T-helper 17 cell (primary cell): Measurements from ENCODE around the gene RASAL2. TPM values are rescaled to one million over a fixed set of nuclear protein-coding genes. Genes with fewer than 3 reads are reported as not detected.
"Not testable (repeated sequence)": the region's sequence is repeated elsewhere in the genome, so short reads cannot be mapped to it uniquely, and the experiment has no call there.

Experiments
- ATAC-seq: fragments of 150-1000 bp; cut with Tn5 transposase; 2 replicates; pipeline ENCODE4 v1.10.0; 2021; ENCODE audit warnings: mild to moderate bottlenecking, moderate library complexity
- DNase-seq, 3 donors: peaks; one replicate each; pipeline versions ENCODE4 v3.0.0 to v3.0.0-alpha.2; 2020 to 2021
- H3K9me3 ChIP-seq: one replicate; pipeline ENCODE4 v1.7.0; 2013; ENCODE audit warnings: low read length, mild to moderate bottlenecking; ENCODE audit not compliant: control insufficient read depth, poor library complexity, severe bottlenecking
- H3K27ac Mint-ChIP-seq: one replicate; pipeline ENCODE4 v1.8.0; 2022; ENCODE audit warnings: mild to moderate bottlenecking, moderate library complexity, mixed read lengths
- H3K27me3 Mint-ChIP-seq: one replicate; pipeline ENCODE4 v1.8.0; 2022; ENCODE audit warnings: mixed read lengths
- H3K36me3 Mint-ChIP-seq: one replicate; pipeline ENCODE4 v1.8.0; 2022; ENCODE audit warnings: low read depth, mixed read lengths
- H3K4me1 Mint-ChIP-seq: one replicate; pipeline ENCODE4 v1.8.0; 2022; ENCODE audit warnings: mild to moderate bottlenecking, mixed read lengths
- H3K4me3 Mint-ChIP-seq: one replicate; pipeline ENCODE4 v1.8.0; 2022; ENCODE audit warnings: mild to moderate bottlenecking, moderate library complexity, mixed read lengths
- total RNA-seq, 4 donors: library from RNA in 2 of 4; stranded (reverse) in 2 of 4; gene quantifications; one replicate each; pipeline ENCODE4 v1.2.3 and lab custom pipeline; 2022 to 2026

Gene RASAL2
- total RNA-seq, 2 donors from 2014 or later: 0.07 to 0.29 TPM

DNA sequence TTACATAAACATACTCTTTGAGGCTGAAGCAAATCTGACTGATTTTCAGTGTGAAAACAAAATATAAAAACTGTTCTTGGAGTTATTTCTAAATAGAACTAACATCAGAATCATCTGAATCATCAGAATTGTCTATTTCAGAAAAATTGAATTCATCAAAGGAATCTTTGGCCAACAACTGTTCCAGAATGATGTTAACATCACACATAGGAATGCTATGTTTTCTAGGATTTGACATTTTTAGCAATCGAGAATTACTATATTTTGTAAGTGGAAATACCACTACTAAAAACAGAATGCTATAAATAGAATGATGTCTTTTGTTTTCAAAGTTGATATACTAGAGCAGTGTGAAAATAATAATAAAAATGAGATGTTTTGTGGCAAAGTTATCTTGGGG lies 258.0 kb downstream of the RASAL2 start:
- not testable (repeated sequence) for H3K36me3 Mint-ChIP-seq, H3K27me3 Mint-ChIP-seq, H3K4me3 Mint-ChIP-seq, H3K9me3 ChIP-seq, ATAC-seq, DNase-seq, H3K4me1 Mint-ChIP-seq, H3K27ac Mint-ChIP-seq

DNA sequence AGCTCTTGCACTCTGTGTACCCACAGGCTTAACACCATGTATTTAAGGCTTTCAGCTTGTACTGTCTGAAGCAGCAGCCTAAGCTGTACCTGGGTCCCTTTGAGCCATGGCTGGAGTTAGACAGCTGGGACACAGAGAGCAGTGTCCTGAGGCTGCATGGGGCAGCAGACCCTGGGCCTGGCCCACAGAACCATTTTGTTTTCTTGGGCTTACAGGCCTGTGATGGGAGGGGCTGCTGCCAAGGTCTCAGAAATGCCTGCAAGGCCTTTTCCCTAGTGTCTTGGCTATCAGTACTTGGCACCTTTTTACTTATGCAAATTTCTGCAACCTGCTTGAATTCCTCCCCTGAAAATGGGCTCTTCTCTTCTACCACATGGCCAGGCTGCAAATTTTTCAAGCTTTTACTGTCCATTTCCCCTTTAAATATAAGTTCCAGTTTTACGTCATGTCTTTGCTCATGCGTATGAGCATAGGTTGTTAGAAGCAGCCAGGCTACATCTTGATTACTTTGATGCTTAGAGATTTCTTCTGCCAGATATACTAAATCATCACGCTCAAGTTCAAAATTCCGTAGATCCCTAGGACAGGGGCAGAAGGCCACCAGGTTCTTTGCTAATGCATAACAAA lies 259.0 kb downstream of the RASAL2 start:
- H3K4me3 Mint-ChIP-seq: no peak overlapping the region
- no peaks in the 10 kb centered on the region for H3K4me1 Mint-ChIP-seq
- DNase-seq (no peak), ATAC-seq (no peak)
- no peak overlapping the region for H3K27ac Mint-ChIP-seq
- no peaks in the 10 kb centered on the region for H3K27me3 Mint-ChIP-seq
- no peaks in the 10 kb centered on the region for H3K9me3 ChIP-seq
- no peaks in the 10 kb centered on the region for H3K36me3 Mint-ChIP-seq

DNA sequence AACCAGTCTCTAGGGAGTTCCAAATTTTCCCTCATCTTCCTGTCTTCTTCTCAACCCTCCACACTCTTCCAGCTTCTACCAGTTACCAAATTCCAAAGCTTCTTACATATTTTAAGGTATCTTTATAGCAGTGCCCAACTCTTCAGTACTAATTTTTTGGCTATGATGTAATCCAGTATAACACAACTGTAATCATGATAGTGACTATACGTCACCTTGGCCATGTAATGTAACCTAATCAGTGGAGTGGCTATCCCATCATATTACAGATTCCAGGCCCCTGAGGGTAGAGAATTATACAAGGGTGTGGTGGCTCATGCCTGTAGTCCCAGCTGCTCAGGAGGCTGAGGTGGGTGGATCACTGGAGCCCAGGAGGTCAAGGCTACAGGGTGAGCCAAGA lies 259.6 kb downstream of the RASAL2 start:
- no peaks in the 10 kb centered on the region for H3K36me3 Mint-ChIP-seq
- ATAC-seq (no peak), DNase-seq (no peak)
- no peak overlapping the region for H3K27ac Mint-ChIP-seq
- H3K27me3 Mint-ChIP-seq: no peaks in the 10 kb centered on the region
- H3K4me1 Mint-ChIP-seq: no peaks in the 10 kb centered on the region
- no peak overlapping the region for H3K4me3 Mint-ChIP-seq
- no peaks in the 10 kb centered on the region for H3K9me3 ChIP-seq

DNA sequence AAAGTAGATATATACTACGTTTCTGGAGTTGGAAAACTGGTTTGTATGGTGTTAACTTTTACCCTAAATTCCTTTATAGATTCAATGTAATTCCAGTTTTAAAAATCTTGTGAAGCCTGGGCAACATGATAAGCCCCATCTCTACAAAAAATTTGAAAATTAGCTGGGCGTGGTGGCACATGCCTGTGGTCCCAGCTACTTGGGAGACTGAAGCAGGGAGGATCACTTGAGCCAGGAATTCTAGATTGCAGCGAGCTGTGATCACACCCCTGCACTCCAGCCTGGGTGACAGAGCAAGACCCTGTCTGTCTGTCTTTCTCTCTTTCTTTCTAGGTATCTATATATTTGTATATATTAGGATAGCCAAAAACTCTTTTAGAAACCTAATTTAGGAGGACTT lies 260.9 kb downstream of the RASAL2 start:
- no peak for DNase-seq
- no peak overlapping the region for H3K27ac Mint-ChIP-seq
- H3K4me3 Mint-ChIP-seq: no peak overlapping the region
- H3K9me3 ChIP-seq: no peaks in the 10 kb centered on the region
- H3K36me3 Mint-ChIP-seq: no peaks in the 10 kb centered on the region
- no peak for ATAC-seq
- H3K27me3 Mint-ChIP-seq: no peaks in the 10 kb centered on the region
- H3K4me1 Mint-ChIP-seq: no peaks in the 10 kb centered on the region

DNA sequence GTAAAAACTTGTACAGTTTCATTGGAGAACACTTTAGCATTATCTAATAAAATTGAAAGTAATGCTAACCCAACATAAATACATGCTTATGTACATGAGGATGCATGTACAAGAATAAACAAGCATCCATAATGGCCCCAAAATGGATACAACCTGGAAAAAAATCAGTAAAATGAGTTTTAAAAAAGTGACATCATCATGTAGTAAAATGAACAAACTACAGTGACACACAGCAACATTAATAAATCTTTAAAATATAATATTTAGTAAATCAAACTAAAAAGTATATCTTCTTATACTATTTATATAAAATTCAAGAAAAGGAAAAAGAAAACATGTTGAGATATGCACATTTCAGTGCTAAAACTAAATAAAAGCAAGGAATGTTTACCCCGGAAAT lies 262.4 kb downstream of the RASAL2 start:
- Mint-ChIP-seq H3K27ac (no peak overlapping the region), H3K4me3 (no peak overlapping the region), H3K4me1 (no peaks in the 10 kb centered on the region), H3K27me3 (no peaks in the 10 kb centered on the region), H3K36me3 (no peaks in the 10 kb centered on the region)
- H3K9me3 ChIP-seq: no peaks in the 10 kb centered on the region
- ATAC-seq (no peak), DNase-seq (no peak)

DNA sequence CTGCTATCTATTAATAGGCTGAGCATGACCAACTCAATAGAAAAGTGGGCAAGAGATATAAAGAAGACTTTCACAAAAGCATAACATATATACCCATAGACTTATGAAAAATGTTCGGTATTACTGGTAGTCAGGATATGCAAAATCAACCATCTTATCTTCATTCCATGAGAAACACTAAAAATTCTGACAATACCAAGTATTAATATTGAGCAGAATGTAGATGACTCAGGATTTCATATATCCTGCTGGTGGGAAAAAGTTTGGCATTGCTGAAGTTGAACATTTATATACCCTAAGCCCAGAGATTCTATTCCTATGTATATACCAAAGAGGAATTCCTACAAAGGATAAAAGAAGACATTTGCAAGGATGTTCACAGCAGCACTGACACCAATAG lies 264.6 kb downstream of the RASAL2 start:
- ATAC-seq (no peak), DNase-seq (no peak)
- no peaks in the 10 kb centered on the region for H3K9me3 ChIP-seq
- Mint-ChIP-seq H3K4me1 (no peaks in the 10 kb centered on the region), H3K4me3 (no peak overlapping the region), H3K27ac (no peak overlapping the region), H3K27me3 (no peaks in the 10 kb centered on the region), H3K36me3 (no peaks in the 10 kb centered on the region)

DNA sequence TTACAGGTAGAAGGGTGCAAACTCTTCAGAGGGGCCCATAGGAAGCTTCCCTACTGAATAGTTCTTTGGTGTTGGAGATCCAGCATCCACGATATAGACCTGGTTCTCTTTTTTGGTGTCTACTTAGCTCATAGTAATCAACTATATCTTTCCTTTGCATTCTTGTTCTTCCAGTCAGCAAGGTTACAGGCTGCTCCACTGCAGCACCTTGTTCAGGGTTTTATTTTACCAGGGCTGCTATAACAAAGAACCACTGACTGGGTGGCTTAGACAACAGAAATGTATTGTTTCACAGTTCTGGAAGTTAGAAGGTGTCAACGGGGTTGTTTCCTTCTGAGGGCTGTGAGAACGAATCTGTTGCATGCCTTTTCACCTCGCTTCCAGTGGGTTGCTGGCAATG lies 266.5 kb downstream of the RASAL2 start:
- DNase-seq (no peak), ATAC-seq (no peak)
- H3K4me1 Mint-ChIP-seq: no peaks in the 10 kb centered on the region
- no peak overlapping the region for H3K4me3 Mint-ChIP-seq
- H3K9me3 ChIP-seq: no peaks in the 10 kb centered on the region
- H3K27ac Mint-ChIP-seq: no peak overlapping the region
- no peaks in the 10 kb centered on the region for H3K36me3 Mint-ChIP-seq
- H3K27me3 Mint-ChIP-seq: peaks cover 5% of the 10 kb centered on the region

DNA sequence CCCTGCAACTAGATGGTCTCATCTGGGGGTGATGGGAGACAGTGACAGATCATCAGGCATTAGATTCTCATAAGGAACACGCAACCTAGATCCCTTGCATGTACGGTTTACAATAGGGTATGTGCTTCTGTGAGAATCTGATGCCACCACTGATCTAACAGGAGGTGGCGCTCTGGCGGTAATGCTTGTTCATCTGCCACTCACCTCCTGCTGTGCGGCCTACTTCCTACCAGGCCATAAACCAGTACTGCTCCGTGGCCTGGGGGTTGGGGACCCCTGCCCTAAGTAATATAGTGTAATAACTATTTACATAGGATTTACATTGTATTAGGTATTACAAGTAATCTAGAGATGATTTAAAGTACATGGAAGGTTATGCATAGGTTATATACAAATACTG lies 267.9 kb downstream of the RASAL2 start:
- H3K9me3 ChIP-seq: no peaks in the 10 kb centered on the region
- no peak for ATAC-seq
- H3K36me3 Mint-ChIP-seq: no peaks in the 10 kb centered on the region
- no peaks in the 10 kb centered on the region for H3K4me1 Mint-ChIP-seq
- H3K27ac Mint-ChIP-seq: no peak overlapping the region
- H3K4me3 Mint-ChIP-seq: no peak overlapping the region
- no peak for DNase-seq
- peaks cover 5% of the 10 kb centered on the region for H3K27me3 Mint-ChIP-seq

DNA sequence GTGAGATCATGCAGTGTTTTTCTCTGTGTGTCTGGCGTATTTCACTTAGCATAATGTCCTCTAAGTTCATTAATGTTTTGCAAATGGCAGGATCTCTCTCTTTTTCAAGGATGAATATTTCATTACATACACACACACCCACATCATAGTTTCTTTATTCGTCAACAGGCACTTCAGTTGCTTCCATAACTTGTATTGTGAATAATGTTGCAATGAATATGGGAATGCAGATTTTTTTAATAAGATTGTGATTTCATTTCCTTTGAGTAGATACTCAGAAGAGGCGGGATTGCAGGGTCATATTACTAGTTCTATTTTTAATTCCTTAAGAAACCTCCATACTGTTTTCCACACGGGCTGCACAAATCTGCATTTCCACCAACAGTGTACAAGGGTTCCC lies 268.8 kb downstream of the RASAL2 start:
- DNase-seq (no peak), ATAC-seq (no peak)
- H3K9me3 ChIP-seq: no peaks in the 10 kb centered on the region
- no peak overlapping the region for H3K27ac Mint-ChIP-seq
- H3K4me1 Mint-ChIP-seq: no peaks in the 10 kb centered on the region
- no peak overlapping the region for H3K4me3 Mint-ChIP-seq
- peaks cover 5% of the 10 kb centered on the region for H3K27me3 Mint-ChIP-seq
- no peaks in the 10 kb centered on the region for H3K36me3 Mint-ChIP-seq

DNA sequence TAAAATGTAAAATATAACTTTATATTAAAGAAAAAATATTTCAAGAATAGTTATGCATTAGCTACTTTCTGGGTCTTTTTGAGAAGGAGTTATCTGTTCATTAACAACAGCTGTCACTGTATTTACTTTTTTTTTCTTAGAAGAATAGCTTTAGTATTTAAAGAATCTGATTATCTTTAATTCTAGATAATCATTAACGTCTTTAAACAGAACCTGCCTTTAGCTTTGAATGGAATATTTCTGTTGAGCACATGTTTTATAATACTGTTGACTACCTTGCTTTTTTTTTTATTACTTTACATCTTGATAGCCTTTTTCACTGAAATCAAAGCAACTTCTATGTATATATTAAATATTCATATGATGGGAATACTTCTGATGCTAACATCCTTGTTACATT lies 270.9 kb downstream of the RASAL2 start:
- ATAC-seq: no peak
- no peak overlapping the region for H3K4me3 Mint-ChIP-seq

DNA sequence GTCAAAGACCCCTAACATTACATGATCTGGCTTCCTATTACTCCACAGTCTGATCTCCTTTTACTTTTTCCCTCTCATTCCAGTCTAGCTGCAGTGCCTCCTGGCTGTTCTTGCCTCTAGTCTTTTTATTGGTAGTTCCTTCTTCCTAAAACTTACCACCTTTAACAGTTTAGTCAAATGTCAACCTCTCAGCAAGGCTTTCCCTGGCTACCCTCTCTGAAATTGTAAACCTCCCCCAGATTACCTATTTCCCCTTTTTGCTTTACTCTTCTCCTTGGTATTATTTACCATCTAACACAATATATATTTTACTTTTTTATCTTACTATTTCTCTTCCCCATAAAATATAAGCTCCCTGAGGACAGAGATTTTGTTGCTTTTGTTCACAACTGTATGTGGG lies 273.2 kb downstream of the RASAL2 start:
- Mint-ChIP-seq H3K4me1 (no peaks in the 10 kb centered on the region), H3K27ac (no peak overlapping the region), H3K27me3 (peaks cover 14% of the 10 kb centered on the region), H3K4me3 (no peak overlapping the region), H3K36me3 (no peaks in the 10 kb centered on the region)
- DNase-seq (no peak), ATAC-seq (no peak)
- H3K9me3 ChIP-seq: no peaks in the 10 kb centered on the region

More for the DNA sequence above, 270.9 kb downstream of the RASAL2 start:
- no peaks in the 10 kb centered on the region for H3K36me3 Mint-ChIP-seq
- H3K4me1 Mint-ChIP-seq: no peaks in the 10 kb centered on the region
- H3K27me3 Mint-ChIP-seq: peaks cover 14% of the 10 kb centered on the region
- no peaks in the 10 kb centered on the region for H3K9me3 ChIP-seq
- no peak for DNase-seq
- H3K27ac Mint-ChIP-seq: no peak overlapping the region

DNA sequence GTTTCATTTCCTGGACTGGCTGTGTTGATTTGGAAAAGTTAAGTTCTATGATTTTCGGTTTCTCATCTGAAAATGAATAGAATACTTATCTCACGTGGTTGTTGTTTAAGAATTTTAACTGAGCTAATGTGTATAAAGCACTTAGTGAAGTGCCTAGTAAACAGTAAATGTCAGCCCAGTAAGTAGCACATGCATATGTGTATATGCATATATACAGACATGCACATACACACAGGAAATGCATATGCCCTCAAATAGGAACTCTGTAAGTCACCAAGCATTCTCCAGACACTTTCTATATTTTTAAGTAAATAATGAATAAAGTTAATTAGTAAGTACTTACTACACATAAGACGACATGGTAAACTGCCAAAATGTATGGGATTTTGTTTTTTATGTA lies 274.3 kb downstream of the RASAL2 start:
- no peak overlapping the region for H3K27ac Mint-ChIP-seq
- ATAC-seq (no peak), DNase-seq (no peak)
- peaks cover under 1% of the 10 kb centered on the region for H3K4me1 Mint-ChIP-seq
- peaks cover under 1% of the 10 kb centered on the region for H3K36me3 Mint-ChIP-seq
- H3K9me3 ChIP-seq: no peaks in the 10 kb centered on the region
- no peak overlapping the region for H3K4me3 Mint-ChIP-seq
- peaks cover 16% of the 10 kb centered on the region for H3K27me3 Mint-ChIP-seq

DNA sequence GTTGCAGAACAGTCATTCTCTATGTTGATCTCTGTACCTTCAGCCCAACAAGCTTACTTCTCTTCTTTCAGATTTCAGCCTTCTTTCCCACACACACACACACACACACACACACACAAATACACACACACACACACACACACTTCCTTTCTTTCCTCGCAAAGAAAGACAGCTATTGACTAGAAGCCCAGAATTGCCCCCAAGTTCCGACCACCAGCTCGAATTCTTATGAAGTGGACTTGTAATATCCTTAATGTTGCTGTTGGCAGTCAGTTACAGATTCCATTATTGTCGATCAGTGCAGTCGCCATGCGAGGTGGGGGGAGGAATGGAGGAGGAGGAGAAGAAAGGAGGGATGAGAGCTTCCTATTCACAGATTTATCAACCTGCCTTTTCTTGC lies 277.3 kb downstream of the RASAL2 start:
- no peak for ATAC-seq
- no peaks in the 10 kb centered on the region for H3K9me3 ChIP-seq
- Mint-ChIP-seq H3K4me1 (peaks cover 2% of the 10 kb centered on the region), H3K27me3 (peaks cover 19% of the 10 kb centered on the region), H3K36me3 (peaks cover 2% of the 10 kb centered on the region), H3K27ac (no peak overlapping the region), H3K4me3 (no peak overlapping the region)
- DNase-seq: no peak

DNA sequence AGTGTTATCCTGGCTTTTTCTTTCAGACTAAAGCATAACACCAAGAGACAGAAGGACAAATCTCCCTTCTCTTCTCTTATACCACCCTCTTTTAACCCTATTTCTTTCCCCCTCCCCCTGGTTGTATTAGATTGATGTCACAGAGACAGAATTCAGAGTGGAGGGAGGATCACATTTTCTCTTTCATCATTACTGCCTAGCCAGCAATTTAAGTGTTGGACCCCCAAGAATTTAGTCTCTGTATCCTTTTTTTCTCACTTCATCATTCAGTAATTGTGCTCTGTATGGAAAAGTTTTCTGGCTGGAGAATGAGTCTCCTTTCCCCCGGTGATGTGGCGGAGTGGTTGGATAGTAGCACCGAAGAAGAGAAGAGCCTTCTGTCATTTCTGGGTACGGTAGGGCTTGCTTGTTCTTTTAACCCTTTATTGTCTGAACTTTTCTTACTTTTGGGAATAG lies 278.1 kb downstream of the RASAL2 start:
- peaks cover 2% of the 10 kb centered on the region for H3K36me3 Mint-ChIP-seq
- H3K27me3 Mint-ChIP-seq: peaks cover 19% of the 10 kb centered on the region
- H3K27ac Mint-ChIP-seq: no peak overlapping the region
- H3K4me1 Mint-ChIP-seq: peaks cover 2% of the 10 kb centered on the region
- H3K4me3 Mint-ChIP-seq: no peak overlapping the region
- no peak for ATAC-seq
- no peaks in the 10 kb centered on the region for H3K9me3 ChIP-seq
- no peak for DNase-seq
